ENCODE measurements around the gene GAS2L1.

The GAS2L1 gene

GRCh38 chr22:29310065-29310862 is 3.8 kb downstream of the GAS2L1 start:
- no peak for DNase-seq

GRCh38 chr22:29310863-29311339 is 4.5 kb downstream of the GAS2L1 start:
- DNase-seq: no peak

DNA sequence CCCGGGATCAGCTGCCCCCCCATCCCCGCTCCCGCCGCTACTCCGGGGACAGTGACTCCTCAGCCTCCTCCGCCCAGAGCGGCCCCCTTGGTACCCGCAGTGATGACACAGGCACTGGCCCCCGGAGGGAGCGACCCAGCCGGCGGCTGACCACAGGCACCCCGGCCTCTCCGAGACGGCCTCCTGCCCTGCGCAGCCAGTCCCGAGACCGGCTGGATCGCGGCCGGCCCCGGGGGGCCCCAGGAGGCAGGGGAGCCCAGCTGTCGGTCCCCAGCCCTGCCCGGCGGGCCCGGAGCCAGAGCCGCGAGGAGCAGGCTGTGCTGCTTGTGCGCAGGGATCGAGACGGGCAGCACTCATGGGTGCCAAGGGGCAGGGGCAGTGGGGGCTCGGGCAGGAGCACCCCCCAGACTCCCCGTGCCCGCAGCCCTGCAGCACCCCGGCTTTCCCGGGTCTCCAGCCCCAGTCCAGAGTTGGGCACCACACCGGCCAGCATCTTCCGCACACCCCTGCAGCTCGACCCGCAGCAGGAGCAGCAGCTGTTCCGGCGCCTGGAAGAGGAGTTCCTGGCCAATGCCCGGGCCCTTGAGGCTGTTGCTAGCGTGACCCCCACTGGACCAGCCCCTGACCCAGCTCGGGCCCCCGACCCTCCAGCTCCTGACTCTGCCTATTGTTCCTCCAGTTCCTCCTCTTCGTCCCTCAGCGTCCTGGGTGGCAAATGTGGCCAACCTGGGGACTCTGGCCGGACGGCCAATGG is 5.2 kb downstream of the GAS2L1 start:
- DNase-seq: no peak

GRCh38 chr22:29312218-29313125 is 6.0 kb downstream of the GAS2L1 start:
- DNase-seq: no peak

DNA sequence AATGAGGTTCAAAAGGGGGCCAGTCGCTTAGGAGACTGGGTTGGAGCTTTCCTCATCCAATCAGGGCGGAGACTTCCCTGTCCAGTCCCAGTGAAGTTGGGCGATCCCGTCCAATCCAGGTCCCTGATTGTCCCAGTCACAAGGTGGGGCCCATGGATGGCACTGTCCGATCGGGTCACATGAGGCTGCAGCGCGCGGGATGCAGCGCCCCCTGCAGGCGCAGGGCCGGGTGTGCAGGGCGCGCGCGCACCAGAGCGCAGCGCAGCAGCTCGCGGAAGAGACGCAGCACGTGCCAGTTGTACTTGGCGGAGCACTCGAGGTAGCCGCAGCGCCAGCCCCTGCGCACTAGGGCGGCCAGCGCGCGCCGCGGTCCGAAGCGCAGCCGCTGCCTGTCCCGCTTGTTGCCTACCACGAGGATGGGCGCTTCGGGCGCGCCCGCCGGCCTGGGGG is 6.7 kb downstream of the GAS2L1 start:
- DNase-seq: no peak

- DNase-seq: no peak
Observed at GRCh38 chr22:29313576-29314466, 7.4 kb downstream of the GAS2L1 start.

DNA sequence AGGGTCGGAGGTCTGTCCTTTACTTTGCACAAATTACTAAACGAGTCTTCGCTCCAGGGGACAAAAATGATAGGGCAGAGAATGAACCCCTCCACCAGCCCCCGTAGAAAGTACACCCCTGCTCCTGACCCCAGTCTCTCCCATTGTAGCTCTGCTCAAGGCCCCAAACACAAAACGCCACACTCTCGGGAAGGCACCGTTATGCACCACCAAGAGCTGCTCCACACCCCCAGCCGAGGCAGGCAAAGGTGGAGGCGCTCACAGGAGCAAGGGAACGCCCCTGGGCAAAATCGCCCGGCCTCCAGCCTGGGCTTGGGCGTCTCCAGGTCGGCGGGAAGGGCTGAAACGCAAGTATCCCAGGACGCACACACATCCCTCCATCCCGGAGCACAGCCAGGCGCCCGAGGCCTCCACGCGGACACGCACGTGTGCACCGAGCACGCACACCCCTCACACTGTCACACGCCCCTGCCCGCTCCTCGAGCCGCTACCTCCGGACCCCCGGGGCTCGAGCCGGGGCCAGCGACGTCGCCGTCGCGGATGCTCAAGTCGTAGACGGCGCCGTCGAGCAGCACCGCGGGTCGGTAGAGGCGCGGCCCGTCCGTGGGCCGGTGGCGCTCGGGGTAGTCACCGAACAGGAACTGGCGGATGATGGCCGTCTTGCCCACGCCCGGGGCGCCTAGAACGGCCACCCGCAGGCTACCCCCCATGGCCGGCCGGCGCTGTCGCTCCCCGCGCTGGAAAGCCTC is 8.3 kb downstream of the GAS2L1 start:
- no peak for DNase-seq

GRCh38 chr22:29315286-29316140 is 9.1 kb downstream of the GAS2L1 start, which contains the start of gene RASL10A:
Gene RASL10A (minus strand): TSS chr22:29315697. CDS start chr22:29315246, 451 bp downstream.
- no peak for DNase-seq

GRCh38 chr22:29316141-29316828 is 9.8 kb downstream of the GAS2L1 start:
- no peak for DNase-seq

DNA sequence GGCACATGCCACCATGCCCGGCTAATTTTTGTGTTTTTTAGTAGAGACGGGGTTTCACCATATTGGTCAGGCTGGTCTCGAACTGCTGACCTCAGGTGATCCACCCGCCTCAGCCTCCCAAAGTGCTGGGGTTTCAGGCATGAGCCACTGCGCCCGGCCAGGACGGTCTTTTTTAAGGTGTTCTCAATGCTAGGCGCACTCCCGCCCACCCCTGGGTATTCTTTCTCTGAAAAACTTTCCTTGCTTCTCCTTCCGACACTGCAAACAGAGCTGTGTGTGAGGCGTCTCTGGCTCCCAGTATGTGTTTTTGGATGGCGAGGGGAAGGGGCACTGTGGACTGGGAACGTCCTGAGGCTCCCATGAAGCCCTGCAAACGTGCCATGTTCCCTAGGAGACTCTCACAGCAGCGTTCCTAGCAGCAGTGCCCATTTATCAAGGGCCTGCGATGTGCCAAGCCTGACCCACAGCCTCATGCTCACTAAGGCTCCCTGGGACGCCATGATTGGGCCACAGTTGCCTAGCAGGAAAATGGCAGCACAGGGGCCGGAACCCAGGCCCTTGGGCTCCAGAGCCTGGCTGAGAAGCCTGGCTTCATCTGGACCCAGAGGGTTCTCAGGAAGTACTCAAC is 11.5 kb downstream of the GAS2L1 start:
- DNase-seq: no peak

GRCh38 chr22:29319072-29319471 is 12.6 kb downstream of the GAS2L1 start:
- no peak for DNase-seq

DNA sequence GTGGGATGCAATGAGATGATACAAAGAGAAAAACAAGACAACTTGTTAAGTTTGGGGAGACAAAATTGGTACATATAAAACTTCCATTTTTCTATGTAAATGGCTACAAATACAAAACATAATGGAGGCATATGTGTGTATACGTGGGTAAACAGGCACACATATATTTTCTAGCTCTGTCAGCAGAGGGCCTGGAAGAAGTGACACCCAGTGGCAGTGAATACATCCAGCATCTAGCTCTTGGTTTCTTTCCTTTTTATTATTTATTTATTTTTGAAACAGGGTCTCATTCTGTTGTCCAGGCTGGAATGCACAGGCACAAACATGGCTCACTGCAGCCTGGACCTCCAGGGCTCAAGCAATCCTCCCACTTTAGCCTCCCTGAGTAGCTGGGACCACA is 14.1 kb downstream of the GAS2L1 start:
- DNase-seq: no peak

DNA sequence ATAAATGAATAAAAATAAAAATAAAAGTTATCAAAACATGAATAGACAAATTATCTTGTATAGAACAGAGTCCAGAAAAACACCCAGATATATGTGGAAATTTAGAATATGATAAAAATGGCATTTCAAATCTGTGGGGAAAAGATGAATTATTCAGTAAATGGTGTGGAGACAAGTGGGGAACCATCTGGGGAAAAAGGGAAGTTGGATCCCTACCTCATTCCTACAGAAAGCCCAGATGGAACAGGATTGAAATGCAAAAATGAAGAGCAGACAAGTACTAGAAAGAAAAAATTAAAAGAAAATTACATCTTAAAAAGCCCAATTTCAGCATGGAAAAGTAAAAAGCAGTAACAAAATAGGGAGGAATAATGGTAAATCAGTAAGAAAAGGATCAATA is 17.2 kb downstream of the GAS2L1 start:
- DNase-seq: no peak

DNA sequence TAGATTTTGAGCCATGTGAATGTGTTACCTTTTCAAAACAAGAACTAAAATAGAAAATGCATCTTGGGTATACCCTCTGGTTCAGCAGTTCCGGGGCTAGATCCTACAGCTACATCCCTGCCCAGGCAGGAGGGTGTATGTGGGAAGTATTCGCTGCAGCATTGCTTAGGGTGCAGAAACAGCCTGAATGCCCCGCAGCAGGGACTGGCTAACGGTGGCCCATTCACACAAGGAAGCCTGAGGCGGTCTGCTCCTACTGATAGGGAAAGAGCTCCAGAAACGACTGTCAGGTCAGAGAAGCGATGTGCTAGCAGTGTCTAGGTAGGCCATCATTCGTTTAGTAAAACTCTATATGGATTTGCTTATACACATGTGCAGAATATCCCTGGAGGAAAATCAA is 18.9 kb downstream of the GAS2L1 start:
- DNase-seq: no peak

DNA sequence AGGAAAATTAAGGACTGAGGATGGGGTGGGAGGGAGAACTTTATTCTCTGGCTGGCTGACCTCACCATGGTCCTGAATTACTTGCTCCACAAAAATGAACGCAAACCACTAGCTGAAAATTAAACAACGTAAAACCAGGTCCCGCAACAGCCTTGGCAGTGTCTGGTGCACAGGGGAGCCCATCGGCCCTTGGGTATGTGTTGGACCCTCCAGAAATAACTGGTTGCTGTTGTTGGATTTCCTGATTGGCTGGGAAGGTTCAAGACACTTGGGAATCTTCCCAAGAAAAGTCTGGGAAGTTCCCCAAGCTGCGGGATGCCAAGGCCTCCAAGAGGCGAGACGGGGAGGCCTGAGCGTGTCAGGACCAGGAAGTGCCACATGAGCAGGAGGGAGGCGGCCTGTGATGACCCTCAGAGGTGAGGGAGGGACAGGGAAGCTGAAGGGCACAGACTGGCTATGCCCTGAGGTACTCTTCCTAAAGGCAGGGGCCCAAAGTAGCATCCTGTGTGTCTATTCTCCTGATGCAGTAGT is 19.4 kb downstream of the GAS2L1 start:
- no peak for DNase-seq

DNA sequence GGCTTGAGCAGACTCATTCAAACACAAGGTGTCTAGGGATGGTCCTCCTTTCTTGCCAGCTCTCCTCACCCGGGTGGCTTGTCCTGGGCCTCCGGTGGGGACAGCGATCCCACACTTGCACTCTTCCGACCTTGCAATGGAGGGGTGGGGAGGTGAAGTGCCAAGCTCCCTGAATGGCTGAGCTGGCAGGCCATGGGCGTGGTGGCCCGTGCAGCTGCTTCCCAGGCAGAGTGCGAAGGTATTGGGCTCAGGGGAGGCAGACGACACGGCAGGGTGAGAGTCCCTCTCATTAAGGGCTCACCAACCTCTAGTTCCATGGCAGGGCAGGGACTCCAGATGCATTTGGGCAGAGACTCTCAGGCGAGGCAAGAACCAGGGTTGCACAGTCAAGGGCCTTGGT is 20.0 kb downstream of the GAS2L1 start:
- DNase-seq: no peak

- no peak for DNase-seq
Observed at GRCh38 chr22:29327089-29327764, 20.8 kb downstream of the GAS2L1 start.

GRCh38 chr22:29328055-29328454 is 21.6 kb downstream of the GAS2L1 start:
- no peak for DNase-seq

All from cortex of kidney (tissue), 1 donor.